IMR-90 (cell line): ENCODE data around the gene MGAT3. TPM values are rescaled to one million over a fixed set of nuclear protein-coding genes. Genes with fewer than 3 reads are reported as not detected.

Experiments used
- ATAC-seq: fragments of 200-7000 bp; cut with Tn5 transposase; 2 replicates; pipeline ENCODE4 v1.9.1; 2020; ENCODE audit warnings: low read depth, mild to moderate bottlenecking, moderate library complexity
- BruUV-seq: library from RNA; stranded (reverse); fragments of 400-500 nt; replicated peaks from 2 replicates; lab custom pipeline; 2021; lab: Mats Ljungman, UMichigan
- CTCF ChIA-PET: fragments of 300-600 bp; formaldehyde crosslinking; extraction: SDS; loops from one replicate; lab custom pipeline; 2021; ENCODE audit warnings: antibody characterized with exemption; lab: Yijun Ruan, JAX
- POLR2A ChIA-PET: fragments of 300-600 bp; sonication (Branson Sonifier 250); formaldehyde crosslinking; loops from one replicate; lab custom pipeline; 2022; ENCODE audit warnings: antibody characterized with exemption; ENCODE audit not compliant: unreplicated experiment; lab: Charles Lee
- DNase-seq: peaks from one replicate; pipeline ENCODE4 v3.0.0; 2013
- H2AFZ ChIP-seq: replicated peaks from 2 replicates; pipeline ENCODE3; 2013; ENCODE audit warnings: low read length, mild to moderate bottlenecking; ENCODE audit not compliant: poor library complexity
- H2AK5ac ChIP-seq: 2 replicates; pipeline ENCODE4 v1.6.1; 2013; ENCODE audit warnings: low read depth, low read length, inconsistent platforms
- H2AK9ac ChIP-seq: replicated peaks from 2 replicates; pipeline ENCODE3; 2013; ENCODE audit warnings: mild to moderate bottlenecking, low read depth, low read length, moderate library complexity; ENCODE audit not compliant: poor library complexity
- H2BK120ac ChIP-seq: 2 replicates; pipeline ENCODE4 v1.6.1; 2013; ENCODE audit warnings: low read depth, low read length, inconsistent platforms
- H2BK15ac ChIP-seq: 3 replicates; pipeline ENCODE4 v1.6.1; 2013; ENCODE audit warnings: low read depth, low read length, inconsistent platforms
- H2BK20ac ChIP-seq: 2 replicates; pipeline ENCODE4 v1.6.1; 2013; ENCODE audit warnings: low read depth, mild to moderate bottlenecking, inconsistent platforms, low read length, moderate library complexity
- H2BK5ac ChIP-seq: 2 replicates; pipeline ENCODE4 v1.6.1; 2013; ENCODE audit warnings: mild to moderate bottlenecking, low read depth, low read length, inconsistent platforms; ENCODE audit not compliant: poor library complexity, severe bottlenecking
- H3K14ac ChIP-seq: replicated peaks from 2 replicates; pipeline ENCODE4 v1.6.1; 2013; ENCODE audit warnings: low read depth, low read length, inconsistent platforms
- H3K18ac ChIP-seq: 2 replicates; pipeline ENCODE4 v1.6.1; 2013; ENCODE audit warnings: low read depth, low read length, control low read depth
- H3K23ac ChIP-seq: 2 replicates; pipeline ENCODE4 v1.6.1; 2013; ENCODE audit warnings: low read depth, low read length, inconsistent platforms
- H3K27ac ChIP-seq: 2 replicates; pipeline ENCODE4 v1.5.1; 2013; ENCODE audit warnings: mild to moderate bottlenecking, control low read depth, low read length; ENCODE audit not compliant: insufficient read depth
- H3K27me3 ChIP-seq: 2 replicates; pipeline ENCODE4 v1.6.1; 2013; ENCODE audit warnings: low read length; ENCODE audit not compliant: control insufficient read depth, insufficient read depth
- H3K36me3 ChIP-seq: 2 replicates; pipeline ENCODE4 v1.6.1; 2013; ENCODE audit warnings: low read length, mixed read lengths; ENCODE audit not compliant: control insufficient read depth, insufficient read depth
- H3K4ac ChIP-seq: 2 replicates; pipeline ENCODE4 v1.6.1; 2013; ENCODE audit warnings: low read depth, low read length, inconsistent platforms
- H3K4me1 ChIP-seq: 2 replicates; pipeline ENCODE4 v1.6.1; 2013; ENCODE audit warnings: low read length, mixed read lengths; ENCODE audit not compliant: control insufficient read depth, insufficient read depth
- H3K4me2 ChIP-seq: 2 replicates; pipeline ENCODE4 v1.6.1; 2013; ENCODE audit warnings: low read depth, mild to moderate bottlenecking, control low read depth, low read length, moderate library complexity
- H3K4me3 ChIP-seq: 2 replicates; pipeline ENCODE4 v1.5.1; 2013; ENCODE audit warnings: low read depth, mild to moderate bottlenecking, control low read depth, low read length, moderate library complexity; ENCODE audit not compliant: insufficient read depth
- H3K56ac ChIP-seq: 2 replicates; pipeline ENCODE4 v1.6.1; 2013; ENCODE audit warnings: low read length, inconsistent platforms; ENCODE audit not compliant: insufficient read depth; ENCODE audit errors: extremely low read depth
- H3K79me1 ChIP-seq, 2 experiments: 2 replicates each; pipeline ENCODE4 v1.6.1; 2013; ENCODE audit warnings: low read length in 2 of 2, inconsistent platforms in 1 of 2, low read depth in 1 of 2
- H3K9ac ChIP-seq: 2 replicates; pipeline ENCODE4 v1.6.1; 2013; ENCODE audit warnings: low read depth, low read length, control low read depth
- H3K9me1 ChIP-seq: 2 replicates; pipeline ENCODE4 v1.6.1; 2013; ENCODE audit warnings: low read length, inconsistent platforms; ENCODE audit not compliant: insufficient read depth
- H3K9me3 ChIP-seq: 2 replicates; pipeline ENCODE4 v1.6.1; 2013; ENCODE audit warnings: low read length; ENCODE audit not compliant: control insufficient read depth, insufficient read depth
- H4K20me1 ChIP-seq: 2 replicates; pipeline ENCODE4 v1.6.1; 2013; ENCODE audit warnings: low read length, inconsistent platforms; ENCODE audit not compliant: insufficient read depth
- H4K5ac ChIP-seq: 2 replicates; pipeline ENCODE4 v1.6.1; 2013; ENCODE audit warnings: mild to moderate bottlenecking, low read depth, low read length, control low read depth
- H4K8ac ChIP-seq, 2 experiments: 2 replicates each; pipeline ENCODE4 v1.6.1; 2013; ENCODE audit warnings: low read depth in 2 of 2, low read length in 2 of 2, control low read depth in 1 of 2, inconsistent platforms in 1 of 2
- H4K91ac ChIP-seq: 2 replicates; pipeline ENCODE4 v1.6.1; 2013; ENCODE audit warnings: low read depth, low read length, inconsistent platforms; ENCODE audit not compliant: insufficient read depth
- CEBPB ChIP-seq: IDR thresholded peaks from 2 replicates; pipeline ENCODE4 v1.6.1; 2012; ENCODE audit warnings: low read depth, low read length, improper control_type of control experiment
- CHD1 ChIP-seq: IDR thresholded peaks from 2 replicates; pipeline ENCODE4 v1.6.1; 2012; ENCODE audit warnings: low read depth, low read length, improper control_type of control experiment
- MAFK ChIP-seq: IDR thresholded peaks from 2 replicates; pipeline ENCODE4 v1.6.1; 2012; ENCODE audit warnings: low read depth, low read length, improper control_type of control experiment
- RCOR1 ChIP-seq: IDR thresholded peaks from 2 replicates; pipeline ENCODE4 v1.6.1; 2012; ENCODE audit warnings: mild to moderate bottlenecking, low read length, improper control_type of control experiment; ENCODE audit not compliant: insufficient replicate concordance
- WGBS, 2 experiments: methylation state at CpG; one replicate each; pipeline versions ENCODE4 v1.1.5 to v1.1.7; 2013; ENCODE audit warnings: missing lambda C conversion rate in 2 of 2; ENCODE audit not compliant: insufficient read length in 1 of 2; ENCODE audit errors: extremely low coverage in 2 of 2; 5-methylcytosine and 5-hydroxymethylcytosine counted together
- dilution Hi-C: fragments of 300-500 bp; cut with HindIII; formaldehyde crosslinking; loops from one replicate; pipeline ENCODE4 v1.14.3; 2018; ENCODE audit warnings: low sequenced_read_pairs; ENCODE audit not compliant: unreplicated experiment
- in situ Hi-C: fragments of 300-500 bp; cut with MboI; formaldehyde crosslinking; loops from 3 replicates; pipeline ENCODE4 v1.14.3; 2019; ENCODE audit warnings: low sequenced_read_pairs, inconsistent platforms, mixed read lengths
- intact Hi-C: fragments of 100-400 bp; cut with micrococcal nuclease; formaldehyde crosslinking; loops from 2 replicates; pipeline ENCODE4 v1.10.0; 2022
- polyA plus RNA-seq, 3 experiments: library from polyadenylated mRNA; depleted of rRNA; stranded (reverse); fragments of >200 nt; gene quantifications; 2 replicates each; pipeline ENCODE4 v1.2.3, GENCODE V29; 2012; ENCODE audit warnings: low replicate concordance in 1 of 3
- total RNA-seq: library from RNA; depleted of rRNA; stranded (reverse); fragments of >200 nt; gene quantifications from 2 replicates; pipeline ENCODE4 v1.2.3, GENCODE V29; 2012

MGAT3 gene
- total and polyA plus RNA-seq, 2 of the 4 experiments (the other 2 are of a cell fraction) = 0.36 to 1.1 TPM

- TF ChIP-seq MAFK = no peak
Measured at GRCh38 chr22:39490966-39491680, 34.3 kb downstream of the MGAT3 start (continued).

DNA sequence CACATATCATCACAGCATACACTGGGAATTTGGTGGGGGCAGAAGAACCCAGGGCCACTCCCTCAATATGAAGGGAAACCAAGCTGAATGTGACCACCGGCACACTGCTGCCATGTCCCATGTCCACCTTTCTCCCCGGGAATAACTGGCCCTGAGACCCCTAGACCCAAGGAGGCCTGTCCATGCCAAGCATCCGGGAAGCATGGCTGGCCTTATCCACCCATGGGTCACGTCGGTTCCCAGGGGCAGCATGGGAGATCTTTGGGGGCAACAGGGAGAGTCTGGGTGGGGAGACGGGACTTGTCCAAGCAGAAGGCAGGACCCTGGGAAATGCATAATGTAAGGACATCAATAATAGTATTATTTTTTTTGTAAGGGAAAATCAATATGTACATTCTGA lies 34.9 kb downstream of the MGAT3 start:
- BruUV-seq = no TSS peak

More for the DNA sequence above, 34.9 kb downstream of the MGAT3 start:
- no peak for ATAC-seq
- Histone ChIP-seq H3K36me3 (no peaks in the 10 kb centered on the region), H2BK120ac (peak overlapping the region; percentile 13; the same call in 1 of the 2 replicates), H2AK5ac (no peak overlapping the region), H3K27ac (no peak overlapping the region), H2AK9ac (peak overlapping the region; percentile 16), H3K18ac (no peak overlapping the region), H3K27me3 (no peaks in the 10 kb centered on the region), H3K23ac (peak overlapping the region; percentile 44; the same call in 1 of the 2 replicates), H3K56ac (no peak overlapping the region), H4K8ac (no peak overlapping the region), H3K14ac (no peak overlapping the region), H2AFZ (no peak overlapping the region), H3K4me2 (no peak overlapping the region), H3K4me3 (no peak overlapping the region), H3K9me3 (no peaks in the 10 kb centered on the region), H3K9me1 (peaks cover 22% of the 10 kb centered on the region), H4K91ac (no peak overlapping the region), H3K4me1 (peaks cover 8% of the 10 kb centered on the region), H4K5ac (no peak overlapping the region), H3K79me1 (peaks cover 0 to 8% of the 10 kb centered on the region in 2 experiments; a peak in 1 of 4 replicates), H2BK20ac (no peak overlapping the region), H2BK15ac (no peak overlapping the region), H4K20me1 (peaks cover 12% of the 10 kb centered on the region; the same call in 1 of the 2 replicates), H3K4ac (0 out of 2 replicates have a peak overlapping the region, but pooled peaks have one; percentile 6), H2BK5ac (no peak overlapping the region), H3K9ac (no peak overlapping the region)
- in situ Hi-C loops (no loop called here), dilution Hi-C loops (no loop called here), intact Hi-C loops (loop anchor here (10.0 kb wide), 2 partner anchors 57 to 317 kb away; no protein-coding TSS in a partner anchor)
- no peak for DNase-seq
- ChIA-PET CTCF (no interaction called here), POLR2A (no interaction called here)
- TF ChIP-seq CHD1 (no peak), RCOR1 (no peak), CEBPB (no peak)
- no CpG with 5 or more reads among the region's 6 CpGs for WGBS, 2 experiments
